ENCODE data around the gene GPR82. TPM values are rescaled to one million over a fixed set of nuclear protein-coding genes. Genes with fewer than 3 reads are reported as not detected.
"Not testable (repeated sequence)": the region's sequence is repeated elsewhere in the genome, so short reads cannot be mapped to it uniquely, and the experiment has no call there.

Gene GPR82, protein sequence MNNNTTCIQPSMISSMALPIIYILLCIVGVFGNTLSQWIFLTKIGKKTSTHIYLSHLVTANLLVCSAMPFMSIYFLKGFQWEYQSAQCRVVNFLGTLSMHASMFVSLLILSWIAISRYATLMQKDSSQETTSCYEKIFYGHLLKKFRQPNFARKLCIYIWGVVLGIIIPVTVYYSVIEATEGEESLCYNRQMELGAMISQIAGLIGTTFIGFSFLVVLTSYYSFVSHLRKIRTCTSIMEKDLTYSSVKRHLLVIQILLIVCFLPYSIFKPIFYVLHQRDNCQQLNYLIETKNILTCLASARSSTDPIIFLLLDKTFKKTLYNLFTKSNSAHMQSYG
- 1.4 TPM for polyA plus RNA-seq
- long read RNA-seq, donor 1, partial matches to known transcripts = 0 of 1 reads
- long read RNA-seq, donor 1, other reads (novel, unspliced or antisense) = 0 of 1 reads
- long read RNA-seq, donor 2, partial matches to known transcripts = 0 of 1 reads
- long read RNA-seq, donor 2, other reads (novel, unspliced or antisense) = 0 of 1 reads
- long read RNA-seq, donor 3, partial matches to known transcripts = 0 of 3 reads
- long read RNA-seq, donor 3, other reads (novel, unspliced or antisense) = 0 of 3 reads
- long read RNA-seq, donor 4 = 0 reads
- long read RNA-seq, donor 5 = 0 reads
- long read RNA-seq, donor 6, partial matches to known transcripts = 0 of 1 reads
- long read RNA-seq, donor 6, other reads (novel, unspliced or antisense) = 0 of 1 reads
- long read RNA-seq, donor 7 = 0 reads
- long read RNA-seq, donor 8, partial matches to known transcripts = 0 of 2 reads
- long read RNA-seq, donor 8, other reads (novel, unspliced or antisense) = 0 of 2 reads
- long read RNA-seq, donor 9, partial matches to known transcripts = 0 of 3 reads
- long read RNA-seq, donor 9, other reads (novel, unspliced or antisense) = 0 of 3 reads
- long read RNA-seq, donor 10, partial matches to known transcripts = 0 of 4 reads
- long read RNA-seq, donor 10, other reads (novel, unspliced or antisense) = 0 of 4 reads
- long read RNA-seq, donor 11, partial matches to known transcripts = 0 of 2 reads
- long read RNA-seq, donor 11, other reads (novel, unspliced or antisense) = 0 of 2 reads

DNA sequence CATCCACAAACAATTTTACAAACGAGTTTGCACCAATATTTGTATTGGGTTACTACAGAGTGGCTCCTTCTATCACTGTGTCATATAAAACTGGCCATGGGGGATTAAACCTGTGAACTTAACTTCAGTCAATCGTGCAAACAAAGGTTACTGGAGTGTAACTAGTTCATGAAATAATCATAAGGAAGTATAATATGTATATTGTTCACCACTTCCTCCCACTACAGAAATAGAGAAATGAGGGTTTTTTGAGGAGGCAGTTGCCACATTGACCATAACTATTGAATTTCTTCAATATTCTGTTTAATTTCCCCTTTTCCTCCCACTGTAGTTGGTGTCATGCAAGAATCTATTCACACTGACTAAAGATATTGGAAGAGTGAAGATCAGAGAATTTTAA, at the start of gene GPR82:
TSS of gene GPR82 (plus strand) at position 356 of the 400 bp plus-strand sequence. CDS start 2,846 bp downstream, outside the sequence.
- Histone ChIP-seq H3K9me3 (ENCODE audit: control insufficient read depth, low read depth, low read length) (no peaks in the 10 kb centered on the region), H3K4me1 (ENCODE audit: control insufficient read depth, insufficient read depth, low read length) (no peaks in the 10 kb centered on the region), H3K36me3 (ENCODE audit: control insufficient read depth, insufficient read depth, low read length) (peaks cover 3% of the 10 kb centered on the region), H3K27ac (ENCODE audit: low read length) (no peak within 1 kb of the TSS), H3K4me3 (ENCODE audit: low read length) (peak within 1 kb of the TSS; percentile 3), H3K27me3 (ENCODE audit: control insufficient read depth, insufficient read depth, low read length) (no peaks in the 10 kb centered on the region)
- WGBS (ENCODE audit: insufficient coverage, low lambda C conversion rate) = no CpG with 5 or more reads among the region's 2 CpGs
- DNase-seq = no peak

DNA sequence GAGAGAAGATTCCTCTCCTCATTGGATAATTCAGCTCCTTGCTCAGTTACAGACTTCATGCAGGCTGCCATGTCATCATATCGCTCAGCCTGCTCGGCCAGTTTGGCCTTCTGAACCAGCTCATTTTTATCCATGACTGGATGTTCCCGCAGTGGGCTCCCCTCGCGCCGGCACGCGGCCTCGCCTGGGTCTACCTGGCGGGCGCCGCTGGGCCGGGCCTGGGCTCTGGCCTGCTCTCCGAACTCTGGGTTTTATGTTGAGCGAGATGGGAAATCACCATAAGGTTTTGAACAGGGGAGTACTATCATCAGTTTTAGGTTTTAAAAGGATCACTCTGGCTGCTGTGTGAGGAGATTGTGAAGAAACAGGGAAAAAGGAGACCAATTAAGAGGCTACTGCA, 47.6 kb upstream of the GPR82 start:
- H3K4me3 ChIP-seq (ENCODE audit: low read length); H3K27ac ChIP-seq (ENCODE audit: low read length); H3K9me3 ChIP-seq (ENCODE audit: control insufficient read depth, low read depth, low read length); H3K27me3 ChIP-seq (ENCODE audit: control insufficient read depth, insufficient read depth, low read length); DNase-seq; H3K36me3 ChIP-seq (ENCODE audit: control insufficient read depth, insufficient read depth, low read length); H3K4me1 ChIP-seq (ENCODE audit: control insufficient read depth, insufficient read depth, low read length): not testable (repeated sequence)
- WGBS (ENCODE audit: insufficient coverage, low lambda C conversion rate) = no CpG with 5 or more reads among the region's 15 CpGs

DNA sequence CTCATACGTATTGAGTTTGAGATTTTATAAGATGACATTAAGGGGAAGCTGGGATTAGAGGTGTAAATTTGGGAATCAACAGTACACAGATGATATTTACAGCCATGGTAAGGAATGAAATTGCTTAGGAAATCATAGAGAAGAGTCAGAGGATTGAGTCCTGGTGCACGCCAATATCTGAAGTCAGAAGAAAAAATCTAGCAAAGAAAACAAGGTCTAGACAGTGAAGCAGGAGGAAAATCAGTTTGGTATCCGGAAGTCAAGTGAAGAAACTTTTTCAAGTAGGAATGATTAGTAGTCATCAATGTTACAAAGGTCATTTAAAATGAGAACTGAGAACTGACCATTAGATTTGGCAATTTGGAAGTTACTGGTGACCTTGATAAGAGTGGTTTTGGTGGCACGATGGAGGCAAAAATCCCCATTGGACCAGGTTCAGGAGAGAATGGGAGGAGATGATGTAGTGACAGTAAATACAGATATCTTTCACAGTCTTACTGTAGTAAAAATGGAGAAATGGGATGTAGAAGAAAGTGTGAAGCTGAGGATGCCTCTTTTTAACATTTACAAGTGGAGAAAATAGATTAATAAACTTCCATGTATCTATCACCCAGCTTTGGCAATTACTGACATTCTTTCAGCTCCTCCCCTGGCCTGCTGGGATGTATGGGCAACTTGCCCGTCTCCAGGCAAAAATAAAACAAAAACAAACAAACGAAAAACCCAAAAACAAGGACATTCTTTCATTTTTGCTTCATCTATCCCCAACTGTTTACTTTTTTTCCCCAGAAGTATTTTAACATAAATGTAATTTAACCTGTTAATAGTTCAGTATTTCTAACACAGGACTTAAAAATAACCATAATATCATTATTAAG, 46.6 kb upstream of the GPR82 start:
- H3K36me3 ChIP-seq (ENCODE audit: control insufficient read depth, insufficient read depth, low read length) = no peaks in the 10 kb centered on the region
- H3K4me3 ChIP-seq (ENCODE audit: low read length) = no peak overlapping the region
- no peaks in the 10 kb centered on the region for H3K4me1 ChIP-seq (ENCODE audit: control insufficient read depth, insufficient read depth, low read length)
- DNase-seq = no peak
- no peaks in the 10 kb centered on the region for H3K9me3 ChIP-seq (ENCODE audit: control insufficient read depth, low read depth, low read length)
- H3K27me3 ChIP-seq (ENCODE audit: control insufficient read depth, insufficient read depth, low read length) = no peaks in the 10 kb centered on the region
- no peak overlapping the region for H3K27ac ChIP-seq (ENCODE audit: low read length)
- WGBS (ENCODE audit: insufficient coverage, low lambda C conversion rate) = 87% methylated on average over 3 of the region's 6 CpGs

DNA sequence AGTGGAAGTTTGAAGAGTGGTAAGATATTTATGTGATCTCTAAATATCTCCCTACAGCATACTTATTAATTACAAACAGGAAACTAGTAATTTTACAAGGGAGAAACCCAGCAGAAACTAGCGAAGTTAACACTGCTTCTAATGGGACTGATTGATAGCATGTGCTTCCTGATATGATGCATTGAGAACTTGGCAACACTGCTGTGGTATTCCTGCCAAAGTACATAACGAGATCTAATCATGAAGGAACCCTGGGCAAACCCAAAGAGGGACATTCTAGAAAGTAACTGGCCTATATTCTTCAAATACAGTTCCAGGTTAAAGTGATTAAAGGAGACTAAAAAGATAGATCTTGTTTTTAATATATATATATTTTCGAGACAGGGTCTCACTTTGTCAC, 39.8 kb upstream of the GPR82 start:
- no peaks in the 10 kb centered on the region for H3K27me3 ChIP-seq (ENCODE audit: control insufficient read depth, insufficient read depth, low read length)

DNA sequence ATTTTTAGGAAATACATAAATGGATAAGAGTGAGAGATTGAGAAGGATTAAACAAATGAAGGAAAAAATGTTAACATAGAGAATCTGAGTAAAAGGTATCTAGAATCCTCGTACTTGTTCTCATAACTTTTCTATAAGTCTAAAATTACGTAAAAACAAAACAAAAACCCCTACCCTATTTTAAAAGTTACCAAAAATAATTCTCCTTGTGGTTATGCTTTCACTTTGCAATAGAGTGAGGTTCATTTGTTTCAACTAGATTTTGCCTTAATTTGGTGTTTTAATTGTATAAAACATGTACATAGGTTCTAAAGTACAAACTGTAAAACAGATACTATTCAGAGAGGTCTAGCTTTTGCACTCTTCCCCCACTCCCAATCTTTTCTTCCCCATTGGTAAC, 39.0 kb upstream of the GPR82 start:
- Histone ChIP-seq H3K36me3 (ENCODE audit: control insufficient read depth, insufficient read depth, low read length) (no peaks in the 10 kb centered on the region), H3K27ac (ENCODE audit: low read length) (no peak overlapping the region), H3K9me3 (ENCODE audit: control insufficient read depth, low read depth, low read length) (no peaks in the 10 kb centered on the region), H3K27me3 (ENCODE audit: control insufficient read depth, insufficient read depth, low read length) (no peaks in the 10 kb centered on the region), H3K4me1 (ENCODE audit: control insufficient read depth, insufficient read depth, low read length) (no peaks in the 10 kb centered on the region), H3K4me3 (ENCODE audit: low read length) (no peak overlapping the region)
- WGBS (ENCODE audit: insufficient coverage, low lambda C conversion rate) = no CpG with 5 or more reads among the region's 2 CpGs
- no peak for DNase-seq

More for the DNA sequence above, 39.8 kb upstream of the GPR82 start:
- Histone ChIP-seq H3K4me3 (ENCODE audit: low read length) (no peak overlapping the region), H3K4me1 (ENCODE audit: control insufficient read depth, insufficient read depth, low read length) (no peaks in the 10 kb centered on the region), H3K27ac (ENCODE audit: low read length) (no peak overlapping the region), H3K36me3 (ENCODE audit: control insufficient read depth, insufficient read depth, low read length) (no peaks in the 10 kb centered on the region), H3K9me3 (ENCODE audit: control insufficient read depth, low read depth, low read length) (no peaks in the 10 kb centered on the region)
- no CpG with 5 or more reads among the region's 3 CpGs for WGBS (ENCODE audit: insufficient coverage, low lambda C conversion rate)
- DNase-seq = no peak

DNA sequence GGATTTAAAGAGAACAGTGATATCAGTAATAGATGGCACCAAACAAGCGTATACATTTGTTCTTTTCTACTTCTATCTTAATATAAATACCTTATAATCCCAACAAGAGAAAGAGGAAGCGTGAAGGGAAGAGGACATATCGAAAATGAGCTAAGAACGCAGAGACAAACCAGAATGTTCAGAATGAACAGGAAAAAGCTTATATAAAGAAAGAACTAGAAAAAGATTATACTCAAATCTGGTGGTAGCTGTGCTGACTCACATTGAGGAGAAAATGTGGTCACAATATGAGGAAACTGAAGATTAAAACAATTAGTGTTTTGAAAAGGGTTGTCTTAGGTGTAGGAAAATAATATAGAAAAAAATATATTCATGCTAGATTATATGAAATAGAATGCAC, 37.2 kb upstream of the GPR82 start:
- no peak overlapping the region for H3K4me3 ChIP-seq (ENCODE audit: low read length)
- 86% methylated on average over 2 of the region's 4 CpGs for WGBS (ENCODE audit: insufficient coverage, low lambda C conversion rate)
- H3K9me3 ChIP-seq (ENCODE audit: control insufficient read depth, low read depth, low read length) = no peaks in the 10 kb centered on the region
- no peak for DNase-seq
- H3K27ac ChIP-seq (ENCODE audit: low read length) = no peak overlapping the region
- H3K27me3 ChIP-seq (ENCODE audit: control insufficient read depth, insufficient read depth, low read length) = no peaks in the 10 kb centered on the region
- no peaks in the 10 kb centered on the region for H3K36me3 ChIP-seq (ENCODE audit: control insufficient read depth, insufficient read depth, low read length)
- no peaks in the 10 kb centered on the region for H3K4me1 ChIP-seq (ENCODE audit: control insufficient read depth, insufficient read depth, low read length)

DNA sequence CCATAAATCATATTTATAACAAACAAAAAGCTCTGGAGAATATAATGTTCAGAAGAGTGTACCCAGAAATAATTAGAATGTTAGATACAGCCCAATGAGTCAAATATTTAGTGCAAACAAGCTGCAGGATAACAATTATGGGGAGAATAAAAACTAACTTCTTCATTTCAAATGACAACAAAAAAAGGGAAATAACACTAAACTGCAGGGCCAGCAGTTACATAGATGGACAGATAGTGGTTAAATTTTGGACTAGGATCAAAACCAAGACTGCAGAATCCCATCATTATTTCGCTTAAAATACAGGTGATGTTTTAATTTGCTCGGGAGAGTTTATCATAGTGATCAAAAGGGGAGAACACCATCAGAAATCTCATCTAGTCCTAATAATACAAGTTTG, 35.8 kb upstream of the GPR82 start:
- 100% methylated on average over 1 of the region's 2 CpGs for WGBS (ENCODE audit: insufficient coverage, low lambda C conversion rate)
- no peaks in the 10 kb centered on the region for H3K36me3 ChIP-seq (ENCODE audit: control insufficient read depth, insufficient read depth, low read length)
- DNase-seq = no peak
- no peak overlapping the region for H3K4me3 ChIP-seq (ENCODE audit: low read length)
- no peaks in the 10 kb centered on the region for H3K27me3 ChIP-seq (ENCODE audit: control insufficient read depth, insufficient read depth, low read length)
- no peaks in the 10 kb centered on the region for H3K9me3 ChIP-seq (ENCODE audit: control insufficient read depth, low read depth, low read length)
- H3K27ac ChIP-seq (ENCODE audit: low read length) = no peak overlapping the region
- H3K4me1 ChIP-seq (ENCODE audit: control insufficient read depth, insufficient read depth, low read length) = no peaks in the 10 kb centered on the region

DNA sequence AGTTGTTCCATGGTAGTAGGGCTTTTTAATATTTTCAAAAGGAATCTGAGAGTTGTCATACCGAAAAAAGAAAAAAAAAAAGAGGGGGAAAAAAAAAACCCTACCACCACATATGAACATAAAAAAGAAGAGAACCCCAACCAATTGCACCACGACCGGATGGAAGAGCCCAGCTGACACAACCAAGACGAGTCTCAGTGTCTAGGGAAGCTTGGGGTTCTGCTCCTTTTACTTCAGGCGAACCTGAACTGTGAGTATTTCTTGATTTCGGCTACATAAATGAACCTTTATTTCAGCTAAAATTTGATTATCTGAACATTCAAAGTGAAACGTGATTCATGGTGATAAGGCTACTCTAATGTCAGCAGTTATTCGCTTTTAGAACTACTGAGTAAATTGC, 35.1 kb upstream of the GPR82 start, which contains the start of gene GPR34:
TSS of gene GPR34 (plus strand) at position 139 of the 400 bp plus-strand sequence. CDS start 6,661 bp downstream, outside the sequence.
- WGBS (ENCODE audit: insufficient coverage, low lambda C conversion rate) = no CpG with 5 or more reads among the region's 8 CpGs
- Histone ChIP-seq H3K36me3 (ENCODE audit: control insufficient read depth, insufficient read depth, low read length) (no peaks in the 10 kb centered on the region), H3K9me3 (ENCODE audit: control insufficient read depth, low read depth, low read length) (no peaks in the 10 kb centered on the region), H3K4me3 (ENCODE audit: low read length) (no peak within 1 kb of the TSS), H3K4me1 (ENCODE audit: control insufficient read depth, insufficient read depth, low read length) (no peaks in the 10 kb centered on the region), H3K27ac (ENCODE audit: low read length) (no peak within 1 kb of the TSS), H3K27me3 (ENCODE audit: control insufficient read depth, insufficient read depth, low read length) (no peaks in the 10 kb centered on the region)
- DNase-seq = no peak

DNA sequence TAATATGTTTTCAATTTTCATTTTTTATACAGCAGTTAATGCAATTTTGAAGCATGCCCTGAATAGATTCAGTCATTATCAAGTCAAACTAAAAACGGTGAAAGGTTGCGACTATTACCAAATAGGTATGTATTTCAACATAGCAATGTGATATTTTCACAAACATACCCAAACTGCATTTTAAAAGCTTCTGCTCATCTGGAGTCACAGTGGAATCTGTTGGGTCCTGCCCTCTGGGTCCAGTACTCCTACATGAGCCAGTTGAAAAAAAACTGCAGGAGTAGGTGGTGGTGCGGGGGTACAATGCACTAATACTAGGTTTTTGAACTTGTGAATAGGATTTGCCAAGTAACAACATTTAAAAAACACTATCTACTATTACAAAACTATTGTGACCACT, 34.3 kb upstream of the GPR82 start:
- WGBS (ENCODE audit: insufficient coverage, low lambda C conversion rate) = no CpG with 5 or more reads among the region's 3 CpGs

More for the DNA sequence above, 34.3 kb upstream of the GPR82 start:
- no peak for DNase-seq
- no peaks in the 10 kb centered on the region for H3K36me3 ChIP-seq (ENCODE audit: control insufficient read depth, insufficient read depth, low read length)
- no peaks in the 10 kb centered on the region for H3K9me3 ChIP-seq (ENCODE audit: control insufficient read depth, low read depth, low read length)
- no peaks in the 10 kb centered on the region for H3K4me1 ChIP-seq (ENCODE audit: control insufficient read depth, insufficient read depth, low read length)
- H3K27ac ChIP-seq (ENCODE audit: low read length) = no peak overlapping the region
- H3K27me3 ChIP-seq (ENCODE audit: control insufficient read depth, insufficient read depth, low read length) = no peaks in the 10 kb centered on the region
- H3K4me3 ChIP-seq (ENCODE audit: low read length) = no peak overlapping the region
